GM12892 (cell line): Measurements from ENCODE around the gene PNLIPRP3.

Source experiments
- POLR2A ChIP-seq: IDR thresholded peaks from 2 replicates; pipeline ENCODE4 v1.6.1; 2011; ENCODE audit warnings: low read depth, low read length, control low read depth
- POLR2AphosphoS5 ChIP-seq: IDR thresholded peaks from 2 replicates; pipeline ENCODE4 v1.6.1; 2011; ENCODE audit warnings: low read depth, low read length, control low read depth
- TAF1 ChIP-seq: IDR thresholded peaks from 2 replicates; pipeline ENCODE4 v1.6.1; 2011; ENCODE audit warnings: low read depth, mild to moderate bottlenecking, control low read depth, low read length, borderline replicate concordance

GRCh38 chr10:116382290-116382689, 45.4 kb upstream of the PNLIPRP3 start:
- no peak for TF ChIP-seq TAF1
- TF ChIP-seq POLR2A: no peak
- no peak for TF ChIP-seq POLR2AphosphoS5
